Ecto neural progenitor cell (in vitro differentiated cells): ENCODE results near the gene RNPEPL1.
A peak's percentile ranks its signal among the peaks of the same experiment; 100 is the strongest.
"Not testable (repeated sequence)": the region's sequence is repeated elsewhere in the genome, so short reads cannot be mapped to it uniquely, and the experiment has no call there.

Experiments
- DNase-seq: peaks from one replicate; pipeline ENCODE4 v3.0.0-alpha.2; 2018; ENCODE audit warnings: low spot score

Gene RNPEPL1, protein sequence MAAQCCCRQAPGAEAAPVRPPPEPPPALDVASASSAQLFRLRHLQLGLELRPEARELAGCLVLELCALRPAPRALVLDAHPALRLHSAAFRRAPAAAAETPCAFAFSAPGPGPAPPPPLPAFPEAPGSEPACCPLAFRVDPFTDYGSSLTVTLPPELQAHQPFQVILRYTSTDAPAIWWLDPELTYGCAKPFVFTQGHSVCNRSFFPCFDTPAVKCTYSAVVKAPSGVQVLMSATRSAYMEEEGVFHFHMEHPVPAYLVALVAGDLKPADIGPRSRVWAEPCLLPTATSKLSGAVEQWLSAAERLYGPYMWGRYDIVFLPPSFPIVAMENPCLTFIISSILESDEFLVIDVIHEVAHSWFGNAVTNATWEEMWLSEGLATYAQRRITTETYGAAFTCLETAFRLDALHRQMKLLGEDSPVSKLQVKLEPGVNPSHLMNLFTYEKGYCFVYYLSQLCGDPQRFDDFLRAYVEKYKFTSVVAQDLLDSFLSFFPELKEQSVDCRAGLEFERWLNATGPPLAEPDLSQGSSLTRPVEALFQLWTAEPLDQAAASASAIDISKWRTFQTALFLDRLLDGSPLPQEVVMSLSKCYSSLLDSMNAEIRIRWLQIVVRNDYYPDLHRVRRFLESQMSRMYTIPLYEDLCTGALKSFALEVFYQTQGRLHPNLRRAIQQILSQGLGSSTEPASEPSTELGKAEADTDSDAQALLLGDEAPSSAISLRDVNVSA

DNA sequence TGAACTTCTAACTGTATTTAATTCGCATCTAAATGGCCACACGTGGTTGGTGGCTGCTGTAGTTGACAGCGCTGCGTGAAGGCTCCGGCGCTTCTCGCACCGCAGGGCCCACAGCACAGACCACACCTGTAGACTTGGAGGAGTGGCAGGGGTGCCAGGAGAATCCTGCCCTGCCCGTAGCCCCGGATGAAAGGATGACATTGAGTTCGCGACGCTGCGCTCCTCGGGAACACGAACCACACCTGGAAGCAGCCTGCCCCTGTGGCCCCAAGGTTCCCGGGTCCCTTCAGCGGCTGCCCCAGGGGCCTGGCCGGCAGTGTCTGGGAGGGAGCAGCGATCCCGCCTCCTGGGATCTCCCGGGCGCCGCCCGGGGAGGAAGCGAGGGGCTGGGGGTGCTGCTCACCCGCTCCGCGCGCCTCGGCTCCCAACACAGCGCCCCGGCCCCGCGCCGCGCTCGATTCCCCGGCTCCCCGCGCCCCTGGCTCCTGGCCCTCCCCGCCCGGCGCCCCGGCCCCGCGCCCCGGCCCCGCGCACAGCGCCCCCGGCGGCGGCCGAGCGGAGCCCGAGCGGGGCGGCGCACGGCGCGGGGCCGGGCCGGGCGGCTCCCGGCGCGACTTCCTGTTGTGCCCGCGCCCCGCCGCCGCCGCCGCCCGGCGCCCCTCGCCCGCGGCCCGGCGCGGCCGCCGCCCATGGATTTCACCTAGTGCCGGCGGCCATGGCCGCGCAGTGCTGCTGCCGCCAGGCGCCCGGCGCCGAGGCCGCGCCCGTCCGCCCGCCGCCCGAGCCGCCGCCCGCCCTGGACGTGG, at the start of gene RNPEPL1:
Gene RNPEPL1, plus strand, starts transcription at position 613 of the 806 bp plus-strand sequence. Its CDS starts 103 bp downstream, at position 716.
- peak; percentile 70 for DNase-seq

DNA sequence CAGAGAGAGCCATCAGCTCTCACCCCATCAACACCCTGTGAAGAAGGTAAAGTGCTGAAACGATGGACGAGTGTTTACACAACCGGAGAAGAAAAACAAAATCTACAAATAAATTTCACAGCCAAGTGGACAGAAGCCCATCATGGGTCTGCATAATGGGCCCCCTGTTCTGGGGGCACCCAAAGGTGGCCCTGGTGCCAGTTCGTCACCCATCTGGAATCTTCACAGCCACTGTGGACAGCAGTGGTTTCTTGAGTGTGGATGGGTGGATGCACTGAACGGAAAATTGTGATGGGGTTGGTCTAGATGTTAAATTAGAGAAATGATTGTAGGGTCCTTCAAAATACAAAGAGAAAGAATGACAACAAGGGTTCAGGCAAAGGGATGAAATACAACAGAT, 49.3 kb upstream of the RNPEPL1 start:
- no peak for DNase-seq

DNA sequence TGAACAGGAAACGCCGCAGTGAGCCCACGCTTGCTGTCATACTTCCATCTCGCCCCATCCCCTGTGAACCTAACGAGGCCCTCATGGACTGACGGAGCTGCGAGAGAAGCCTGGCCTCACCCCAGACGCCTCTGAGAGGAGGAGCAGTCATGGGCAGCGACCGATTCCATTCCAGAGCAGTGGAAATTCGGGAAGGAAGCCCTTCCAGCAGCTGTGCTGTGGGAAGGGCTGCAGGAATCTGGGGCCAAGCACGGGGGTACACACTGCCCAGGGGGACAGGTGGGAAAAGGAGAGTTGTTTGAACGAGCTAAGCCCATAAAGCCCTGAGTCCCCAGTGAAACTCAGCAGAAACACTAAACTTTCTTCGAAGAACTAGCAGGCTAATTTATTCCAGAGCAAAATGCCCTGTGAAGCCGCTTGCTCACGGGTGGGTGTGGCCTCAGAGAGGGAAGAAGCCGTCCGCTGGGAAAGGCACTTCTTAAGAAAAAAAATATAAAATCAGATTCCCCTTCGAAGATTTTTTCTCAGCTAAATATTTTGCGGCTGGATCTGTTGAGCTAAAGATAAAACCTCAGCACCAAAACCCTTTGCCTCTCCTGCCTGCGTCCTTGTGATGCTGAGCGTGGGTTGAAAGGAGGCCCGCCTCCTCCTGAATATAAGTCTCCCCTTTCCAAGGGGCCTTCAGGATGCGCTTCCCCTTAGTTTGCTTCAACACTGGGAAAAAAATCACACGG, 48.7 kb upstream of the RNPEPL1 start:
- no peak for DNase-seq

DNA sequence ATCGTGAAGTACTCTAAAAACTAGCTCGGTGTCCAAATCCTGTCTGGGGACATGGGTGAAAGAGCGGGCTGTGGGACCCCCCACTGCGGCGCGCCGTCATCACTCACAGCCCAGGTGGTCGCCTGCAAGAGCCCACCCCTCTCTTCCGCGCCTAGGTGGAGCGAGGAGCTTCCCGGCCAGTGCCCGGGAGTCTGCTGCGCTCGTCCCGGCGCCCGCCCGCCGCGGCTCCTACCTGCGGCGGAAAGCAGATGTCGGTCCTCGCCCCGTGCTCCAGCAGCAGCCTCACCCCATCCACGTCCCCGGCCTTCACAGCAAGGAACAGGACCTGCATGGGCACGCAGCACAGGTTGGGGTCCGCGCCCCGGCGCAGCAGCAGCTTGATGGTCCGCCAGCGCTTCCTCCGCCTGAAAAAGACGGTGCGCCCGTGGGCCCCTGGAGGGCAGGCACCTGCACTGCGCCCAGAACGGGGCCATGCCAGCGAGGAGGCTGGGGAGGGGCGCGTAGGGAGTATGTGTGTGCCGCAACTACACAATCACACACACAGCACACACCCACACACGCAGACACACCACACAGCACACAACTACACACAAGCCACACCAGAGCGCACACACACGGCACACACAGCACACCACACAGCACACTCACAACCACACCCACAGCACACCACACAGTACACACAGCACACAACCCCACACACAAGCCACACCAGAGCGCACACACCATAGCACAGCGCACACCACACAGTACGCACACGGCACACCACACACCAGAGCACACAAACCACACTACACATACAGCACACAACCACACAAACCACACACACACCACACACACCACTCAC, 47.9 kb upstream of the RNPEPL1 start:
- no peak for DNase-seq

DNA sequence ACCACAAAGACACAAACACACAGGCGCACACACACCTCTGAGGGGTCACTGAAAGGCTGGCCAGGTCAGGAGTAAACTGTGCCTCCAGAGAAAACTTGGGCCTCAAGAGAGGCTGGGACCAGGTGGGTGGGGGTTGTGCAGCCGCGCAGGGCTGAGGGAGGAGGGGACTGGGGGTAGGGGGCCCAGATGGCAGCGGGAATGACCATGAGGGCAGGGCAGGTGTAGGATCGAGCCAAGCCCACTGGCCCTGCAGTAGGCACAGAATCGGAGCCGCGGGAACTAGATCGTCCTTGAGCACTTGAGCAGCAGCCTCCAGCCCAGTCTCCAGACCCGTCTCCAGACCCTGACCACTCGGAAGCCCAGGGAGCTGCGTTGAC, 47.3 kb upstream of the RNPEPL1 start:
- no peak for DNase-seq

DNA sequence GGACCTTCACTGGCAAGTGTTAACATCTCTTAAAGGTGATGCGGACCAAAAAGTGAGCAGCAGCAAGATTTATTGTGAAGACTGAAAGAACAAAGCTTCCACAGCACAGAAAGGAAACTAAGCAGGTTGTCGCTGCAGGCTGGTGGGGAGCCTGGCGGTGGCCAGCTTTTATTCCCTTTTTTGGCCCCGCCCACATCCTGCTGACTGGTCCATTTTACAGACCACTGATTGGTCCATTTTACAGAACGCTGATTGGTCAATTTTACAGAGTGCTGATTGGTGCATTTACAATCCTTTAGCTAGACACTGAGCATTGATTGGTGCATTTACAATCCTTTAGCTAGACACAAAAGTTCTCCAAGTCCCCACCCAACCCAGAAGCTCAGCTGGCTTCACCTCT, 46.4 kb upstream of the RNPEPL1 start:
- DNase-seq, result not testable (repeated sequence)

DNA sequence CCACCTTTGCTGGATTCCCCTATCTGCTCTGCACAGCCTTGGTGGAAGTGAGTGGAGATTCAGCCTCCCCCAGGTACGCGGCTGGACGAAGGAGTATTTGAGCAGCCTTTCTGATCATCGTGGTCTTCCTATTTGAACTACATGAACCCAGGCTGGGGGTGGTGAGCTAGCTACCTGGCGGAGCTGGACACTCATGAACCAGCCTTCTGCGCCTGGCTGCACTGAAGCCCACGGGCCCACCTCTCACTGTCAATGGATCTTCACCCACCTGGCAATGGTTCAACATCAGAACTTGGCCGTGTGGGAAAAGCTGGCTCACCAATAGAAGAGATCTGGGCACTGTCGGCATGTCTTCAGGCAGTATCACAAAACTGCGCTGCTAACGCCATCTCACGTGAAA, 45.9 kb upstream of the RNPEPL1 start:
- DNase-seq, result no peak

DNA sequence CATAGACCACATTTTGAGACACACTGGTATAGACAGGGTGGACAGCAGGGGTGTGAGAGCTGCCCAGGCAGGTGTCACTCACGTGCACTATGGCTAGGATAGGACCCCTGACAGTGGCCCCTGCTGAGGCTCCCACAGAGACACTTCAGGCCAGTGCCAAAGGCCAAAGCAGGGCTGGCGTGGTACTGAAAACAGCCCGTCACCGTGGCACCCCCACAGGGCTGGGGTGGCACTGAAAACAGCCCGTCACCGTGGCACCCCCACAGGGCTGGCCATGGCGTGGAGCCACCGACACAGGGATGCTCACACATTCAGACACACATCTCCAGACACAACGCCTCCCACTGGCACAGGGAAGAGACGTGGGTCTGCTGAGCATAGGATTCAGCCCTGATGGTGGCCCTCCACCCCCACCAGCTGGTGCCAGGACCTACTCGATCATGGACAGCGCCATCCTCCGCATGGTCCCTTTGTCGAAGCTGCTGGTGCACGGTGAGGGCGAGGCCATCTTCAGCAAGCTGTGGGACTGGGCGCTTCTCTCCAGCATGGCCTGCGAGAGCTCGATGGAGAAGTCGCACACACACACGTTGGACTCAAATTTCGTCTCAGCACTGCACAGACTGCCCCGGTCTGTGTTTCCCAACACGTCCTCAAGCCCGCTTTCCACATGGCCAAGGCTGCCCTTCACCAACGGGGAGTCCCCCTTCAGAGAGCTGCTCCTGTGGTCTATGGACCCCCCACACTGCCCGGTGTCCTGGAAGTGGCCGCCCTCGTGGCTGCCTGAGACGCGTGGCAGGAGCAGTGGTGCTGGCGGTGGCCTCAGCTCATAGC, 44.6 kb upstream of the RNPEPL1 start:
- DNase-seq, result no peak

DNA sequence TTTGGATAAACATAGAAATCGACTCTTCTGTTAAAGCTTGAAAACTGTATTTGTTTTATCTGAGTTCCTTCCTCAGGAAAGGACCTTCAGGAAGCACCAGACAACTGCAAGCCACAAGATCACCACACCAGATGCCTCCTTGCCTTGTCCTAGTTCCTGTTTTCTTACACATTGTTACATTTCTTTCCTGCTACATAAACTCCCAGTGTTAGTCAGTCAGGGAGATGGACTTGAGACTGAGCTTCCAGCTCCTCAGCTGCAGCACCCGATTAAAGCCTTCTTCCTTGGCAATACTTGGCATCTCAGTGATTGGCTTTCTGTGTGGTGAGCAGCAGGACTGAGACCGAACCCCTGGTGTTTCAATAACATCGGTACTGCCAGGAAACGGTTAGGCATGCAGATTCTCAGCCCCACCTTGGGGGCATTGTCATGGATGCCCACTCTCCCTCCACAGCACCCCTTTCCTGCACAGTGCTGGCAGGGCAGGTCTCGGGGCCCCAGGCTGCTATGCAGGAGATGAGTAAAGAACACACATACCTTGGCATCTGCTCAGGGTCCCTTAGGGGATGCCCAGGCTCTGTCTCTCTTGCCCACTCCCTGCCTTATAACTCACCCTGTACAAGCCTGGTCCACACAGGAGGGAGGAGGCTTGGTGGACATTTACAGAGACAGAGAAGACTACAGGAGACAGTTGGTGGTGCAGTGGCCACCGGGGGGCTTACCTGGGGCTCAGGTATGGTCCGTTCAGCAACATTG, 43.1 kb upstream of the RNPEPL1 start:
- DNase-seq, result no peak

DNA sequence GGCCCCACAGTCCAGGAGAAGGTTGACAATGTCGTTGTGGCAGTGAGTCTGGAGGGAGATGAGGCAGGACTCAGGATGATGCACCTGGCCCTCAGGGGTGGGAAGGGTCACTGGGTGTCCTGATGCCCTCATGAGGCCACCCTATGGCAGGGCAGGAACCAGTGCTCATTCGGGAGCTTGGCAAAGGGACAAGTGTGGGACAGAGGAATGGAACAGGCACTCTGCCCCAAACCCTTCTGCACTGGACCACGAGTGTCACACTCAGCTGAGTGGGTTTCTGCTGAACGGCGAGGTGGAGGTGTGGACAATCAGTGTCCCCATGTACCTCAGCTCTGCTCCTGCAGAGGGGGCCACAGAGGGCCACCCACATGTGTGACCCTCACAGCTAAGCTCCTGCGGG, 42.5 kb upstream of the RNPEPL1 start:
- no peak for DNase-seq

DNA sequence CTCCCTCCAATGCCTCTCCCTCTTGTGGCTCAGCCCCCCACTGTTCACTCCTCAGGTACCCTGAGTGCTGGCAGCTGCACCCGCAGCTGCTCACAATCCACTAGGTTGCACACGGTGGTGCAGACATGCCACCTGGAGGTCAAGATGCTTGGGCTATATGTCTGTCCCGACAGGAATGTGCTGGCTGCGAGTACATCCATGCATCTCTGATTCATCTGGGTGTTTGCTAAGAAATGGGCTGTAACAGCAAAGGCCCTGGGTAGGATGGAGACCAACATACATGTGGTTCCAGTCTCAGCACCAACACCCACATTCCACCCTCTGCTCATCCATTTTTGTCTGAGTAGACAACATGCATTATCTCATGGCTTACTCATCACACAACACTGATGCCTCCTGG, 41.8 kb upstream of the RNPEPL1 start:
- DNase-seq, result no peak

DNA sequence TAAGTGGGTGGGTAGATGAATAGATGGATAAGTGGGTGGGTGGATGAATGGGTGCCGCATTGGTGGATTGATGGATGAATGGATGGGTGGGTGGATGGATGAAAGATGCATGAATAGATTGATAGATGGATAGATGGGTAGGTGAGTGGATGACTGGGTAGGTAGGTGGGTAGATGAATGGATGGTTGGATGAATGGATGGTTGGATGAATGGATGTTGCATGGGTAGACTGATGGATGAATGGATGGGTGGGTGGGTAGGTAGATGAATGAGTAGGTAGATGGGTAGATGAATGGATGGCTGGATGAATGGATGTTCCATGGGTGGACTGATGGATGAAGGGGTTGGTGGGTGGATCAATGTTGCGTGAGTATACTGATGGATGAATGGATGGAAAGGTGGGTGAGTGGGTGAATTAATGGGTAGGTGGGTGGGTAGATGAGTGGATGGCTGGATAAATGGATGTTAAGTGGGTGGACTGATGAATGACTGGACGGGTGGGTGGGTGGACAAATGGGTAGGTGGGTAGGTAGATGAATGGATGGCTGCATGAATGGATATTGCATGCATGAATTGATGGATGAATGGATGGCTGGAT, 41.0 kb upstream of the RNPEPL1 start:
- no peak for DNase-seq

DNA sequence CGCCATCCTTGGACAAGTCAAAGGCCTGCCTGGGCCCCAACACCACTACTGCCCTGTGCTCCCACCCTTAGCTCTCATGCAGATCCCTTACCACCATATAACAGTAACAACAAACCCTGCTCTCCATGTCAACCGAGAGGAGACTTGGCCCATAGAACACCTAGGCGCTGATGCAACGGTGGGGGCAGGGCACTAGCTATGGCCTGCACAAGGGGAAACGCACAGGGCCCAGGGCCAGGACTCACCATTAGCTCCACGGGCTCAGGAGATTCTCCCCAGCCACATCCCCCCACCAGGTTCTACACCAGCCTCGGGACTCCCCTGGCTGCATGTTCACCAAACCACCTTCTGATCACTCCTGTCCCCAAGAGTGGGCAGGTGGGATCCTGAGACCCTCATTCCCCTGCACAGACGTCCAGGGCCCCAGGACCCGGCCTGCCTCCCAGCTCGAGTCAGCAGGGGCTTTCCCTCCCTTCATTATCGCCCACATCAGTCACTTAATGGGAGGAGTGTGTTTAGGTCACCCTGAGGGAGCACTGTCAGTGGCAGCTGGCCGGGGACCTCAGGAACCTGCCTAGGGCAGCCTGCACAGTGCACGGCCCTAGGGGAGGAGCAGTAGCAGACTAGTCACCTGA, 39.8 kb upstream of the RNPEPL1 start:
- DNase-seq, result no peak

DNA sequence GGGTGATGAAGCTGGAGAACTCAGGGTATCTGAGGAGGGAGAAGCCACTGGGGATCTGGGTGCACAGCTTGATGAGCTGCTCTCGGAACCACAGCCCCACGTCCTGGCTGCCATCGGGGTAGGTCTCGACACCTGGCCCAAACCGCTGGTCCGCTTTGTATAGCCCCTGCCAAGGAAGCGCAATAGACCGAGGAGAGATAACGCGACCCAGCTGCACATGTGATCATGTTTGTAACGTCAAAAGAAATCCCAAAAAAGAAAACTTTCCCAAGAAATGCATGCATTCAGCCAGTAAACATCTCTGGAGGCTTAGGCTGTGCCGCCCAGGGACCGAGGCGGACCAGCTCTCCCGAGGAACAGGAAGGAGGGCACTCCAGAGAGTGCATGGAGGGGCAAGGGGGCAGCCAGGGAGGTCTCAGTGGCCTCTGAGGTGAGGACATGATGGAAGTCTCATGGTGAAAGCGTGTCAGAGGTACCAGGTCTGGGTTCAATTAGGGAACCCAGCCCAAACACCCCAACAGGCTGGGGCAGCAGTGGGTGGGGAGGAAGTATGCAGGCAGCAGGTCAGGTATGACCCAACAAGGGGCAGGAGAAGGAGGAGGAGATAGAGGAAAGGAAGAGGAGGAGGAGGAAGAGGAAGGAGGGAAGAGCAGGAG, 38.8 kb upstream of the RNPEPL1 start:
- DNase-seq, result no peak

DNA sequence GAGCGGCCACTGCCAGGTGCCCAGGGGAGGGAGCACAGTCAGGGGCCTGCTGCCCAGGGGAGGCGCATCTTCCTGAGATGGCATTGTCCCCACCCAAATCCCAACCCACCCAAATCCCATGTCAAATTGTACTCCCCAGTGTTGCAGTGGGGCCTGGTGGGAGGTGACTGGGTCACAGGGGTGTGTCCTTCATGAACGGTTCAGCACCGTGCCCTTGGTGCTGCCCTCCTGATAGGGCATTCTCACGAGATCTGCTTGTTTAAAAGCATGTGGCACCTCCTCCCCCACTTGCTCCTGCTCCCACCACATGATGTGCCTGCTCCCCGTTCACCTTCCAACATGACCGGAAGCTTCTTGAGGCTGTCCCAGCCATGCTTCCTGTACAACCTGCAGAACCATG, 38.1 kb upstream of the RNPEPL1 start:
- no peak for DNase-seq

DNA sequence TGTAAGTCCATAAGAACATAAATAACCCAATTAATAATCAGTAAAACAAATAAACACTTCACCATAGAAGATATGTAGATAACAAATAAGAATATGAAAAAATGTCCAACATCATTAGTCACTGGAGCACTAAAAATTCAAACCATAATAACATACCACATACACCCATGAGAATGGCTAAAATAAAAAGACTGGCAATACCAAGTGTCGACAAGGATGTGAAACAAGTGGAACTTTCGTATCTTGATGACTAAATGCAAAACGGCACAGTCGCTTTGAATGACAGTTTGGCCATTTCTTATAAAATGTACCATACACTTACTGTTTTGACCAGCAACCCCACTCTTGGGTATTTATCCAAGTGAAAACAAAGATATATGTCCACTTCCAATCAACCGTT, 37.2 kb upstream of the RNPEPL1 start:
- DNase-seq, result no peak

DNA sequence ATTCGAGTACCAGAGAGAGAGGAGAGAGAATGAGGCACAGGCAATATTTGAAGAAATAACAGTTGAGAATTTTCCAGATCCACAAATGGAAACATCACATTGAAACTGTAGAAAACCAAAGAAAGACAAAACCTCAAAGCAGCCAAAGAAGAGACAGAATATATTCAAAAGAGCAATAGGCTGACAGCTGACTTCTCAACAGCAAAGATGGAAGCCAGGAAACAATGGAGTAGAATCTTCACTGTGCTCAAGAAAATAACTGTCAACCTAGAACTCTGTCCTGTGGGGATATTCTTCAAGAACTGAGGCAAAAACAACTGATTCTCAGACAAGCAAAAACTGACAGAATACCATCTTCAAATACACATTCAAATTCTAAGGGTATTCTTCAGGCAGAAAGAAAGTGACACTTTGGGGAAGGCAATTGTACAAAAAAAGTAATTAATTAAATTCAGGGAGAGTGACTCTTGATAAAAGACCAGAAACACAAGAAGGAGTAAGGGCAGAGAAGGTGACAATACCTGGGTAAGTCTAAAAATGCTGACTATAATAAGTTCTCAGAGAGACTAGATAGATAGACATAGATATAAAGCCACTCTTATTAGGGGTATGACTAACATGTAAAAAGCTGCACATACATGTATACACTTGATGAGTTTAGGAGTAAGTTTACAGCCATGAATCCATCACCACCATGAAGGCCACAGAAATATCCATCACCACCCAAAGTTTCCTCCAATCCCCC, 36.1 kb upstream of the RNPEPL1 start:
- no peak for DNase-seq
